PC-3 (cell line): Measurements from ENCODE around the gene IBSP. TPM values are rescaled to one million over a fixed set of nuclear protein-coding genes. Genes with fewer than 3 reads are reported as not detected.

Source experiments
- ATAC-seq: fragments of 200-7000 bp; cut with Tn5 transposase; 2 replicates; pipeline ENCODE4 v1.9.1; 2020; ENCODE audit warnings: mild to moderate bottlenecking, moderate library complexity
- BruUV-seq: library from RNA; stranded (reverse); fragments of 400-500 nt; replicated peaks from 2 replicates; lab custom pipeline; 2021; lab: Mats Ljungman, UMichigan
- CTCF ChIA-PET: fragments of 300-600 bp; sonication (Branson Sonifier 250); formaldehyde crosslinking; loops from one replicate; lab custom pipeline; 2022; ENCODE audit warnings: antibody characterized with exemption; lab: Charles Lee
- POLR2A ChIA-PET: fragments of 300-600 bp; sonication (Branson Sonifier 250); formaldehyde crosslinking; loops from one replicate; lab custom pipeline; 2022; ENCODE audit warnings: antibody characterized with exemption; ENCODE audit not compliant: unreplicated experiment; lab: Charles Lee
- DNase-seq: peaks from one replicate; pipeline ENCODE4 v3.0.0-alpha.2; 2015
- H2AFZ ChIP-seq: fragments of 300-600 bp; sonication (generic); 2 replicates; pipeline ENCODE4 v1.6.0; 2016; ENCODE audit warnings: antibody characterized with exemption, low read length
- H3F3A ChIP-seq: fragments of 300-600 bp; sonication (generic); one replicate; pipeline ENCODE4 v1.6.0; 2017; ENCODE audit warnings: antibody characterized with exemption, low read length, control low read depth, mild to moderate bottlenecking; ENCODE audit not compliant: unreplicated experiment
- H3K27ac ChIP-seq: fragments of 300-600 bp; sonication (generic); 2 replicates; pipeline ENCODE4 v1.5.1; 2016; ENCODE audit warnings: mild to moderate bottlenecking, low read length
- H3K27me3 ChIP-seq: fragments of 300-600 bp; sonication (generic); 2 replicates; pipeline ENCODE4 v1.6.1; 2016; ENCODE audit warnings: low read length, mixed read lengths
- H3K36me3 ChIP-seq: fragments of 300-600 bp; sonication (generic); 2 replicates; pipeline ENCODE4 v1.6.1; 2016; ENCODE audit warnings: low read depth, mixed run types, low read length, mixed read lengths
- H3K4me1 ChIP-seq: fragments of 300-600 bp; sonication (generic); 2 replicates; pipeline ENCODE4 v1.5.1; 2016; ENCODE audit warnings: low read length; ENCODE audit not compliant: insufficient read depth
- H3K4me2 ChIP-seq: fragments of 300-600 bp; sonication (generic); 2 replicates; pipeline ENCODE4 v1.6.0; 2016; ENCODE audit warnings: low read length
- H3K4me3 ChIP-seq: fragments of 300-600 bp; sonication (generic); 2 replicates; pipeline ENCODE4 v1.5.1; 2016; ENCODE audit warnings: mild to moderate bottlenecking, low read length, mixed read lengths
- H3K79me2 ChIP-seq: fragments of 300-600 bp; sonication (generic); 2 replicates; pipeline ENCODE4 v1.6.1; 2017; ENCODE audit warnings: low read length, mixed read lengths
- H3K9ac ChIP-seq: fragments of 300-600 bp; sonication (generic); 2 replicates; pipeline ENCODE4 v1.6.0; 2016; ENCODE audit warnings: mild to moderate bottlenecking, low read length
- H3K9me2 ChIP-seq: fragments of 300-600 bp; sonication (generic); replicated peaks from 2 replicates; pipeline ENCODE4 v1.6.1; 2016; ENCODE audit warnings: mixed run types, low read length, mixed read lengths
- H3K9me3 ChIP-seq: fragments of 300-600 bp; sonication (generic); 2 replicates; pipeline ENCODE4 v1.6.1; 2016; ENCODE audit warnings: low read length, mixed read lengths
- H4K20me1 ChIP-seq: fragments of 300-600 bp; sonication (generic); 2 replicates; pipeline ENCODE4 v1.6.1; 2016; ENCODE audit warnings: low read length, mixed read lengths
- CTCF ChIP-seq: fragments of 300-600 bp; sonication (generic); conservative IDR thresholded peaks from 2 replicates; pipeline ENCODE4 v1.5.1; 2017; ENCODE audit warnings: antibody characterized with exemption, low read depth, mild to moderate bottlenecking, low read length
- EZH2 ChIP-seq: fragments of 300-600 bp; sonication (generic); IDR thresholded peaks from one replicate; pipeline ENCODE4 v1.6.1; 2017; ENCODE audit warnings: antibody characterized with exemption, mild to moderate bottlenecking, low read length; ENCODE audit not compliant: unreplicated experiment
- EZH2phosphoT487 ChIP-seq: fragments of 300-600 bp; sonication (generic); IDR thresholded peaks from 2 replicates; pipeline ENCODE4 v1.6.1; 2018; ENCODE audit warnings: mild to moderate bottlenecking, antibody characterized with exemption, low read length, borderline replicate concordance
- intact Hi-C: fragments of 100-400 bp; cut with micrococcal nuclease; formaldehyde crosslinking; loops from 2 replicates; pipeline ENCODE4 v1.9.0; 2023
- total RNA-seq: library from RNA; depleted of rRNA; stranded (reverse); fragments of >200 nt; gene quantifications from 2 replicates; pipeline ENCODE4 v1.2.3, GENCODE V29; 2014

Gene IBSP
- total RNA-seq, 1 experiment from 2014 or later, result not detected

DNA sequence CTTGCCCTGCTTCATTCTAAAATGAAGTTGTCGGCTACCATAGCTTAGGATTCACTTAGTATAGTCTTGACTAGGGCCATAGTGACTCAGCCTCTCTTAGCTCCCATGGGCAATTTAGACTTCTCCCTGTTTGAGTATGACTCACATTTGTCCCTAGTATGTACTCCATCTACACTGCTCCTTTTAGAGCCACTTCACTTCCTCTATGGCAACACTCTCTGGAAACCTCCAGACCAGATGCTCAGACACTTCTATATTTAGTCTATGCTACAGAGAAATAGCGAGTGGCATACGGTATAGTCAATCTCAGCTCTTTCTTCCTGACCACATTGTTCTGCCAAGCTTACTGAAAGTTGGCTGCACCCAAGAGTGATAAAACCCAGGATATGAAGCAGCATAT, 44.6 kb downstream of the IBSP start:
- Histone ChIP-seq H3K4me2 (peak overlapping the region; percentile 39; the same call in 1 of the 2 replicates), H3K9me3 (no peaks in the 10 kb centered on the region), H3K36me3 (no peaks in the 10 kb centered on the region), H2AFZ (peak overlapping the region; percentile 59), H3K27ac (peak overlapping the region; percentile 22), H3K9ac (no peak overlapping the region), H3K4me3 (0 out of 2 replicates have a peak overlapping the region, but pooled peaks have one; percentile 18), H3K4me1 (peaks cover 18% of the 10 kb centered on the region), H3K9me2 (no peaks in the 10 kb centered on the region), H3K79me2 (no peaks in the 10 kb centered on the region), H4K20me1 (no peaks in the 10 kb centered on the region), H3F3A (no peaks in the 10 kb centered on the region), H3K27me3 (no peaks in the 10 kb centered on the region)
- intact Hi-C loops, result no loop called here
- ATAC-seq, result peak; percentile 91
- no peak for TF ChIP-seq EZH2phosphoT487
- no peak for TF ChIP-seq EZH2
- no peak for TF ChIP-seq CTCF
- no TSS peak for BruUV-seq
- ChIA-PET CTCF (no interaction called here), POLR2A (no interaction called here)
- DNase-seq, result peak; percentile 69

DNA sequence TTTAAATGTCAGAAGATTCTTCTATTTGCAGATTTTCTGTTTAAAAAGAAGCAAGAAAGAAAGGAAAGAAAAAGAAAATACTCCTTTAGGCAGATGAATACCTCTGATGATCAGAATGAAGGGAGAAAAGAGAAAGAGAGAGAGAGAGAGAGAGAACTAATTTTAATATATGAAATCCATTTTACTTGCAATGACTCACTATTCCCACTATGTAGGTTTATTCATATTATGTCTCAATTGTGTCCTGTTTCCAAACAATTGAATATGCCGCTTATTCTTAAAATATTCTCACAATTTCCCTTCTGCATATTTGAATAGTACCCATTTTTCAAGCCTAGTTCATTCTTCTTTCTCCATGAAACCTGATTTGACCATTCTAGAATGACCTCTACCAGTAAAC, 45.1 kb downstream of the IBSP start:
- H3K36me3 ChIP-seq, result no peaks in the 10 kb centered on the region
- no TSS peak for BruUV-seq
- no peaks in the 10 kb centered on the region for H4K20me1 ChIP-seq
- H3K9ac ChIP-seq, result no peak overlapping the region
- no peak for ATAC-seq
- no peaks in the 10 kb centered on the region for H3K9me3 ChIP-seq
- H3K27me3 ChIP-seq, result no peaks in the 10 kb centered on the region
- H3K9me2 ChIP-seq, result no peaks in the 10 kb centered on the region
- CTCF ChIA-PET, result no interaction called here
- H3K4me3 ChIP-seq, result 0 out of 2 replicates have a peak overlapping the region, but pooled peaks have one; percentile 18
- DNase-seq, result no peak
- intact Hi-C loops, result no loop called here
- H3K4me2 ChIP-seq, result peak overlapping the region; percentile 39; the same call in 1 of the 2 replicates
- H3K4me1 ChIP-seq, result peaks cover 18% of the 10 kb centered on the region
- no peaks in the 10 kb centered on the region for H3F3A ChIP-seq
- H3K27ac ChIP-seq, result peak overlapping the region; percentile 22; the same call in 1 of the 2 replicates
- no peak for TF ChIP-seq CTCF
- TF ChIP-seq EZH2phosphoT487, result no peak
- TF ChIP-seq EZH2, result no peak
- H3K79me2 ChIP-seq, result no peaks in the 10 kb centered on the region
- 0 out of 2 replicates have a peak overlapping the region, but pooled peaks have one; percentile 59 for H2AFZ ChIP-seq
- POLR2A ChIA-PET, result no interaction called here

GRCh38 chr4:87846226-87846625, 46.9 kb downstream of the IBSP start:
- BruUV-seq, result no TSS peak
- ATAC-seq (no peak), DNase-seq (no peak)
- TF ChIP-seq EZH2phosphoT487 (no peak), EZH2 (no peak), CTCF (no peak)
- no peaks in the 10 kb centered on the region for H4K20me1 ChIP-seq
- H3K27me3 ChIP-seq, result no peaks in the 10 kb centered on the region
- no peaks in the 10 kb centered on the region for H3K9me2 ChIP-seq
- intact Hi-C loops, result no loop called here
- H3K79me2 ChIP-seq, result no peaks in the 10 kb centered on the region
- no peak overlapping the region for H3K4me2 ChIP-seq
- no peak overlapping the region for H3K27ac ChIP-seq
- ChIA-PET POLR2A (no interaction called here), CTCF (interaction anchor here (0.6 kb wide), 1 partner anchor 130 kb away, joined by 3 read pairs; no protein-coding TSS in a partner anchor)
- no peak overlapping the region for H3K4me3 ChIP-seq
- peaks cover 18% of the 10 kb centered on the region for H3K4me1 ChIP-seq
- H3K36me3 ChIP-seq, result no peaks in the 10 kb centered on the region
- H2AFZ ChIP-seq, result no peak overlapping the region
- H3K9me3 ChIP-seq, result no peaks in the 10 kb centered on the region
- H3K9ac ChIP-seq, result no peak overlapping the region
- H3F3A ChIP-seq, result no peaks in the 10 kb centered on the region
